NB4 (cell line): ENCODE measurements around the gene TANC1.

Source experiments
- DNase-seq: peaks from one replicate; pipeline ENCODE4 v3.0.0; 2010; ENCODE audit warnings: low read depth
- H3K4me3 ChIP-seq: one replicate; pipeline ENCODE4 v1.5.1; 2011; ENCODE audit warnings: mild to moderate bottlenecking, low read depth, low read length, moderate library complexity
- MAX ChIP-seq: IDR thresholded peaks from 2 replicates; pipeline ENCODE4 v1.6.1; 2011; ENCODE audit warnings: low read depth, low read length
- MYC ChIP-seq: IDR thresholded peaks from 2 replicates; pipeline ENCODE4 v1.6.1; 2011; ENCODE audit warnings: low read depth, low read length
- POLR2A ChIP-seq: IDR thresholded peaks from 2 replicates; pipeline ENCODE4 v1.6.1; 2011; ENCODE audit warnings: mild to moderate bottlenecking; ENCODE audit not compliant: insufficient read length; ENCODE audit errors: extremely low read depth
- TF ChIP-seq, protein P1 (sequence below): IDR thresholded peaks from one replicate; pipeline ENCODE4 v1.5.1; 2012; ENCODE audit warnings: low read depth, low read length

The TANC1 gene

DNA sequence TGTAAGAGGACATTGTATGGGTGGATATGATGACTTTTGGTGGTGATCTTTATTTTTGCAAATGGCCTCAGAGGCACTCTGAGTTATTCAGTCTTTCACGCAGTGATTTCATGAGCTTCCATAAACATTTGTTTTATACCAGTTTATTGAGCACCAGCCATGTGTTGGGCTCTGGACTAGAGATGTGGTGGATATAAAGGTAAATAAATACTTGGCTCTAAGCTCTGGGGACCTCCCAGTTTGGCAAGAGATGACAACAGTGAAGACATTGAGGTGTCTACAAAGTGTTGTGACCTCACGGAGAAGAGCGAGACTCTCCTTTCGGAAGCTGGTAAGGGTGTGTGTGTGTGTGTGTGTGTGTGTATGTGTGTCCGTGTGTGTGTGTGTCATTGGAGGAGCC is 146.4 kb downstream of the TANC1 start:
- DNase-seq: no peak
- no peak overlapping the region for H3K4me3 ChIP-seq
- TF ChIP-seq MYC (no peak), MAX (no peak), POLR2A (no peak)
- TF ChIP-seq, protein P1, sequence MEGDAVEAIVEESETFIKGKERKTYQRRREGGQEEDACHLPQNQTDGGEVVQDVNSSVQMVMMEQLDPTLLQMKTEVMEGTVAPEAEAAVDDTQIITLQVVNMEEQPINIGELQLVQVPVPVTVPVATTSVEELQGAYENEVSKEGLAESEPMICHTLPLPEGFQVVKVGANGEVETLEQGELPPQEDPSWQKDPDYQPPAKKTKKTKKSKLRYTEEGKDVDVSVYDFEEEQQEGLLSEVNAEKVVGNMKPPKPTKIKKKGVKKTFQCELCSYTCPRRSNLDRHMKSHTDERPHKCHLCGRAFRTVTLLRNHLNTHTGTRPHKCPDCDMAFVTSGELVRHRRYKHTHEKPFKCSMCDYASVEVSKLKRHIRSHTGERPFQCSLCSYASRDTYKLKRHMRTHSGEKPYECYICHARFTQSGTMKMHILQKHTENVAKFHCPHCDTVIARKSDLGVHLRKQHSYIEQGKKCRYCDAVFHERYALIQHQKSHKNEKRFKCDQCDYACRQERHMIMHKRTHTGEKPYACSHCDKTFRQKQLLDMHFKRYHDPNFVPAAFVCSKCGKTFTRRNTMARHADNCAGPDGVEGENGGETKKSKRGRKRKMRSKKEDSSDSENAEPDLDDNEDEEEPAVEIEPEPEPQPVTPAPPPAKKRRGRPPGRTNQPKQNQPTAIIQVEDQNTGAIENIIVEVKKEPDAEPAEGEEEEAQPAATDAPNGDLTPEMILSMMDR: no peak

DNA sequence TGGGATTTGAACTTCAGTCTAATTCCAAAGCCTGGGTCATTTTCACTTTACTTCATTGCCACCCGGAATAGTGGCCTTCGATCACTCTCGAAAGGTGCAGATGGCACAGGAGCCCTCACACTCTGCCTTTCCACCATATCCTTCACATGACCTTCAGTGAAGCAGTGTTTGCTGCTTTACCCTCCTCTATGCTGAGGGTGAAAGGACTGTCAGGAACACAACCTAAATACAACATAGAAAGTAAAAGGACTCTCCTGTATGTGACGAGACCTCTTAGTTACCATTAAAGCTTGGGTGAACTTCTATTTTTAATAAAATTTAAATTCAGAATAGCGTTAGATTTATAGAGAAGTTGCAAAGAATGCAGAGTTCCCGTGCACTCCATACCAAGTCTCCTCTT is 148.5 kb downstream of the TANC1 start:
- TF ChIP-seq MYC: no peak
- no peak for TF ChIP-seq POLR2A
- no peak for TF ChIP-seq MAX
- TF ChIP-seq, protein P1: no peak
- H3K4me3 ChIP-seq: no peak overlapping the region
- DNase-seq: no peak

GRCh38 chr2:159117658-159118057 is 149.2 kb downstream of the TANC1 start:
- DNase-seq: no peak
- no peak for TF ChIP-seq POLR2A
- no peak for TF ChIP-seq MAX
- TF ChIP-seq, protein P1: no peak
- no peak for TF ChIP-seq MYC
- no peak overlapping the region for H3K4me3 ChIP-seq

DNA sequence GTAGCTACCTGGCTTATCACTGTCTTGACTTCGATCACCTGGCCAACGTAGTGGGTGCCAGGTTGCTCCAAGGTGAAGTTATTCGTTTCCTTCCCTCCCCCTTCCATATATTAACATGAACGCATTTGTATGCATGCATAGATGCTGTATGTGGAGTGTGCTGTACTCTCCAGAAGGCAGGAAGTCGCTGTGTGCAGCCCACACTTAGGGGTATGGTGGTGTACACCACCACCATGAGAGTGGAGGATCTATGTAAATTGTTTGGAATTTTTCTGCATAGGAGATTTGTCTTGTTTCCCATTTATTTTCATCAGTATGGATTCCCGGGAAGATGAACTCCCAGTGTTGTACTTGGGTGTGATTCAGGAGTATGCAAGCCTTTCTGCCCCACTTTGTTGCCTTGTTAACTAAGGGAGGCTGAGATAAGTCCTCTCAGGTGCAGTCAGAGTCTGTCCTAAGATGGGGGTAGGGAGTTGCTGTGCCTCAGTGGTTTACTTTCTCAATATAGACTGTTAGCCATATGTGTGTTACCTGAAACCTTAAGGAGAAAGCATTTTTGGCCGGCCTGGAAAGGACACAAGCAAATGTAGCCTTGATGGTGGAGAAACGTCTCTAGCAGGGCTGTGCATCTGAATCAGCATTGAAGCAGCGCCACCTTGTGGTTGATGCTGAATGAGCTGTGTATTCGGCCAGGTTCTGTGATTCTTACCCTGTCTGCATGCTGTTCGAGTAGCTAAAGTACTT is 149.8 kb downstream of the TANC1 start:
- TF ChIP-seq, protein P1: peak; percentile 95
- no peak for TF ChIP-seq POLR2A
- DNase-seq: peak; percentile 86
- no peak overlapping the region for H3K4me3 ChIP-seq

DNA sequence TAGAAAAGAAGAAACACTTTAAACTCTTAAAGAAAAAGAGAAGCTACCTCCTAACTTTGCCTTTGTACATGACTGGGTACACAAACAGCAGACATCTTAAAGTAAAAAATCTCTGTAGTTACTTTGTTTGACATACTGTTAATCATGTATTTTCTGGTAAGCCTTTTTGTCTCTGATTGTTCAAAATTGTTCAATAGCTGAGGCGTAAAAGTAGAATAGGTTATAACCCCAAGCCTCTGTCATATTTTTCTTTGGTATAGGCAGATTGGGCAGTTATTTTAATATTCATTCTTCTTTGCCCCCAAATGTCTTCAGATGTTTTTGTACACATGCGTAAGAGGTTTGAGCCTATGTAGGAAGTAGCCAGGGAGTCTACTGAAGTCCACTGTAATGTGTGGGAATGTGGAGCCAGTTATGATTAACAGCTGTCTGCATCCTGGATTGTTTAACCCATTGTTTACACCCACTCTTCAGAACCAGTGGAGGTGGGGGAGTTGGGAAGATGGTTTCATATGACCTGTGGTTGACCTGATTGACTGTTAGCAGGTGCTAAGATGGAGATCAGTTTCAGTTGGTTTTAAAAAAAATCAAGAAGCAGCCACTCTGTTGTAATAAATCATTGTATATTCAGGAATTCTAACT is 150.5 kb downstream of the TANC1 start:
- DNase-seq: no peak
- H3K4me3 ChIP-seq: no peak overlapping the region
- TF ChIP-seq POLR2A (no peak), MAX (no peak), MYC (no peak)
- TF ChIP-seq, protein P1: no peak
